Tongue (tissue), 2 donors: ENCODE results near the gene RUNX1. TPM values are rescaled to one million over a fixed set of nuclear protein-coding genes. Genes with fewer than 3 reads are reported as not detected.

Source experiments
- DNase-seq: peaks from one replicate; pipeline ENCODE4 v3.0.0-alpha.2; 2015
- total RNA-seq: library from RNA; depleted of rRNA; stranded (reverse); fragments of >200 nt; gene quantifications from one replicate; pipeline ENCODE4 v1.2.3, GENCODE V29; 2014

The RUNX1 gene
- total RNA-seq, result 12.6 TPM

DNA sequence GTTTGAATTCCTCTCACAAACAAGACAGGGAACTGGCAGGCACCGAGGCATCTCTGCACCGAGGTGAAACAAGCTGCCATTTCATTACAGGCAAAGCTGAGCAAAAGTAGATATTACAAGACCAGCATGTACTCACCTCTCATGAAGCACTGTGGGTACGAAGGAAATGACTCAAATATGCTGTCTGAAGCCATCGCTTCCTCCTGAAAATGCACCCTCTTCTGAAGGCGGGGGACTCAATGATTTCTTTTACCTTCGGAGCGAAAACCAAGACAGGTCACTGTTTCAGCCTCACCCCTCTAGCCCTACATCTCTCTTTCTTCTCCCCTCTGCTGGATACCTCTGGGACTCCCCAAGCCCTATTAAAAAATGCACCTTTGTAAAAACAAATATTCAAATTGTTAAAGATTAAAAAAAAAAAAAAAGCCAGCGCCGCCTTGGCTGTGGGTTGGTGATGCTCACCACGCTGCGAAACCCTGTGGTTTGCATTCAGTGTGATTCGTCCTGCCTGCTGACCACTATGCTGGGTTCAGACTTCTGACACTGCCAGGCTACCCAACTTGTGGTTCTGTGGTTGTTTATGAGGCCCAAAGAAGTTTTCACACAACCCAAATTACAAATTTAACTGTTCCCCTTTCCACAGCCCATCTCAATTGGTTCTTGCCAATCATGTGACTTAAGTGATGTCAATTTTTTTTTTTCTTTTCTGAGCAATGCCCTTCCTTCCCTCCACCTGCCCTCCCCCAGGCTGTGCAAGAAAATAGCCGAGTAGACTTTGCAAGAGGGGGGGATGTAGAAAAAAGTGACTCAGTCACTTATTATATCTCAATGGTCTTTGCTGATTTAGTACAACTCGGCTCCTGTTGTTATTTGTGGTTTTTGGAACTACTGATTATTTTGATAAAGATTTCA lies at the start of gene RUNX1:
Gene RUNX1 (minus strand): TSS at position 597 of the 912 bp plus-strand sequence.
- no peak for DNase-seq

DNA sequence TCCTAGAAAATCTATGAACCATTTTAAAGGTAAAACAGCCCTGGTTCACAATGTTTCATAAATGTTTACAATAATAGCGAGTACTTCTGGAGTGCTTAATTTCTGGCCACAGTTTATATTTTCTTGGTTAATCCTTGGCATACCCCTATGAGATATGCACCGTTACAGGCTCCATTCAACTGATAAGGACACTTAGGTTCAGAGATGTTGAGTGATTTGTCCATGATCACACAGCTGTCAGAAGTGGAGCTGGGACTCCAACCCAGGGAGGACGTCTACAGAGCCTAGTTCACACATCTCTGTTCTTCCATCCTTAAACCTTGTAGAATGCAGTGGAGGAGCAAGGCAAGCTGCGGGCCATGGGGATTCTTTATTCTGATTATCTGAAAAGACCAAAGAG lies 48.4 kb upstream of the RUNX1 start:
- no peak for DNase-seq

DNA sequence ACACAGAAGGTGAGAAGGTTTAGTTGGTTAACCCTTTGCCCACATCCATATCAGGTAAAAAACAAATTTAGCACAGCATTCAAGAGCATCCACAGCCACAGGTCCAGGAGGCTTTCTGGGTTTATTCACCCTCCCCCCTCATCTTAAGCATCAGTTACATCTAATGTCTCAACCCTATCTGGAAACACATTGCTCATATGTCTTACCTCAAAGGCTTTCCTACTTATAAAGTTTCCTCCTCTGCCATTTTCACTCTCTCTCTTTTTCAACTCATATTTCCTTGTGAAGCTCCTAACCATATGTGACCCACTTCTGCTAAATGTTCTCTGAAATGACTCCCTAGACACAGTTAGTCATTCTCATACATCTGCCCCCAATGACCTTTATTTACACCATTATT lies 47.9 kb upstream of the RUNX1 start:
- no peak for DNase-seq

DNA sequence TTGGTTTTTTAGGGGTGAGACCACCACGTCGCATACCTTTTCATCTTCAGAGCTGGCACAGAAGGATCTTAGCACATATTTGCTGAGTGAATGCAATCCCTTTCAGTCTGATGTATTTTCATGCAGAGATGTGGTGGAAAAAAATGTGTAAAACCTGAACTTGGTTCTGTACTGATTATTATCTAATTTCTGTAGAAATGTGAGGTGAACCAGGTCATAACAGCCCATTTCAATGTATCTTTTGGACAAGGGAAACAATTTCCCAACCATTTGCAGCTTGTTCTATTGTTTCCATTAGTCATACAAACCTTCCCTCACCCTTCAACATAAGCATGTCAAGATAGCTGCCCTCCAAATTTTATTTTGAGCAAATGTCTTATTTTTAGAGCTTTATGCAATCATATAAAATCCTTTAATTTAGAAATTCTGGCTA lies 46.8 kb upstream of the RUNX1 start:
- DNase-seq, result no peak

DNA sequence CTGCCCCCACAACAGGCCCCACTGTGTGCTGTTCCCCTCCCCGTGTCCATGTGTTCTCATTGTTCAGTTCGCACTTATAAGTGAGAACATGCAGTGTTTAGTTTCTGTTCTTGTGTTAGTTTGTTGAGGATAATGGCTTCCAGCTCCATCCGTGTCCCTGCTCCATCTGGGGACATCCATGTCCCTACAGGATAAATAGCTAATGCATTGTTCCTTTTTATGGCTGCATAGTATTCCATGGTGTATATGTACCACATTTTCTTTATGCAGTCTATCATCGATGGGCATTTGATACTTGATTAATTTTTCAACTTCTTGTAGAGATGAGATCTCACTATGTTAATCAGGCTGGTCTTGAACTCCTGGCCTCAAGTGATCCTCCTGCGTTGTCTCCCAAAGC lies 44.4 kb upstream of the RUNX1 start:
- no peak for DNase-seq

DNA sequence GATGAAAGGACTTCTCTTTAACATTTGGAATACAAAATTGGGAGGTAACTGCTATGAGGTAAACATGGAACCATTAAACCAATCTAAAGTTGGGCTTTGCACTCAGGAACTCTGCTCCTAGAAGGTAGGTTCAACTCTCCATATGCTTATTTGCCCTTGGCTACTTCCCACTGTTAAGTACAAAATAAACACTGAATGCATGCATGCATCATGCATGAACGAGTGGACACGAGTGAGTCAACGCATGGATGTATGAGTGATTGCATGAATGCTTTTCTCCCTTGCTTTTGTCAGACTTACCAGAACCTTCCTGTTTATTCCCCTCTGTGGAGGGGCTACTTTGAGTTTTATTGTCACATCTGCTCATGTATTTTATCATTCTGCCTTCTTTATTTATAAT lies 42.4 kb upstream of the RUNX1 start:
- DNase-seq, result no peak

DNA sequence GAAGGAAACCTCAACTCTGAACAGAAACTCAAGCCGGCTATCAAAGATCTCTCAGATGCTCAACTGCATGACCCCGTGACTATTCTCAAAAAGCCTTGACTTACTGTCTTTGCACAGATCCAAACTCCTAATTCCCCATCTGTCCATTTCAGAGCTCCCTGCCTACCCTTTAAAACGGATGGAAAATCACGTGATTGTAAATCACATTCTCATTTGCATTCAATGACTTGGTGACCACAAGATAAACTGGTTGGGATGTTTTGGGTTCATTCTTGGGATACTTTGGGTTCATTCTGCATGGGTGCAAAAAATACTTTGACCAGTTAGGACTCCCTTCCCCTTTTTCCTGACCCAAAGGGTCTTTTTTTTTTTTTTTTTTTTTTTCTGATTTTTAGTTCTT lies 41.3 kb upstream of the RUNX1 start:
- DNase-seq, result no peak

DNA sequence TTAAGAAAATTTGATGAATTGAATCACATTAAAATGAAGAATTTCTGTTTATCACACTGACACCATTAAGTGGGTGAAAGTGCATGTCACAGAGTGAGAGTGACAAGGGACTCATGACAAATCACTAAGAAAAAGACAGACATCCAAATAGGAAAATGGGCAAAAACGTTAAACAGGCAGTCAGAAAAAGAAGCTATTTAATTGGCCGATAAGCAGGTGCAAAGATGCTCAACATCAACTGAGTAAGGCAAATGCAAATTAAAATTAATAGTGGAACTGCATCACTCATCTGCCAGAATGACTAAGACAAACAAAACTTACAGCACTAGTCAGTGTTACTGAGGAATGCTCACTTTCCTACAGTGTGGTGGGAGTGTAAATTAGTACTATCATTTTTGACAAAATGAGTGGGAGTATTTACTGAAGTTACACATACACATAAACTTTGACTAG lies 39.2 kb upstream of the RUNX1 start:
- DNase-seq, result no peak

DNA sequence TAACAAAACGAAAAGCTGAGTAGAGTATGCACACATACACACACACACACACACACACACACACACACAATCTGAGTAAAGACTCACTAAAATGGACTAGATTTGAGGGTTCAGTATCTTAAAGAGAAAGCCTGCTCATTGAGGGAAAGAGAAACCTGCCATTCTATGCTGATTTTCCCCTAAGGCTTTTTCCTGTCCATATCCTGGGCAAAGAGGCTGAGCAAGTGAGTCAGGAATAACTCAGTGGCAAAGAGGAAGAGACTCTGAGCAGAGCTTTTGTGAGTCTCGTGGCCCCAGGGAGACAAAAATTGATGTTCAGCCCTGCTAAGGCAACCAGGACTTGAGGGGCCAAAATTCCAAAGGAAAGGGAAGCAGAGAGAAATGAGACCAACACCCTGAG lies 37.3 kb upstream of the RUNX1 start:
- no peak for DNase-seq

DNA sequence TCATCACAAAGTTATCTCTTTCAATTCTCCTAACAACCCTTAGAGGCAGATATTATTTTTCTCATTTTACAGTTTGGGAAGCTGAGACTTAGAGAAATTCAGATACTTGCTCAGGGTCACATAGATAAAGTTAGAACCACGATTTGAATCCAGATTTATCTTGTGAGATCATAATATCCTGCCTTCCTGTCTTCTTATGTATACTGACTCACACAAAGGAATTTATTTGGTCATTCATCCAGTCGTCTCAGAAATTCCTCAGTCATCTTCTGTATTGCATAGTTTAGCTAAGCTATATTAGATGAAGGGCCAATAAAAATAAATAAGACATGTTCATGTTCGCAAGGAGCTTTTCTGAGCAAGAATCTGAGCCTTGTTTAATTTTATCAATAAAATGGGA lies 35.8 kb upstream of the RUNX1 start:
- no peak for DNase-seq

DNA sequence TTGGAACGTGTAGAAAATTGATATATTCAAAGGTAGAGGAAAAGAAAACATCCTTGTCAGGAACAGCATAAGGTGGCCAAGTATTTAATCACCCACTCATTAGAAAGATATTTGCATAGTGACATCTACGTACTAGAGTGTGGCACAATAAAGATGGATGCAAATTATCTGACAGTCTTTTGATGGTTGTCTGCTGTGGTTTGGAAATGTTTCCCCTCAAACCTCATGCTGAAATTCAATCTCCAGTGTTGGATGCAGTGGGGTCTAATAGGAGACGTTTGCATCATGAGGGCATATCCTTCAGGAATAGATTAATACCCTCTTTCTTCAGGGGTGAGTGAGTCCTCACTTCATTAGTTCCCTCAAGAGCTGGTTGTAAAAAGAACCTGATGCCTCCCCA lies 34.1 kb upstream of the RUNX1 start:
- no peak for DNase-seq

DNA sequence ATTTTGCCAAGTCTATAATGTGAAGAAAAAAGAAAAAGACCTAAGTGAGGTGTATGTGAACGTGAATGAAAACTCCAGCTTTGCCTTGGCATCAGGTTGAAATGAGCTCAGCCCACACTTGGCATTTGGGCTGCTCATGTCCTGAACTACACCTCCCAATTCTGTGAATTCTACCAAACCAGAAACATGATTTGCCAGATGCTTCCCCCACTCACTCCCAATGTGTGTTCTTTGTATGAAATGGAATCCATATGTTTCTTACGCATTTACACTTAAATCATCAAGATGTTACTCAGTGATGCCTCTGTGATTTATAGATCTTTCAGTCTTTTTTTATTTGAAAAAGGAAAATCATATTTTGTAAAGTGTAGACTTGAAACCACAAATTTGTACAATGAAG lies 32.8 kb upstream of the RUNX1 start:
- DNase-seq, result peak; percentile 47

DNA sequence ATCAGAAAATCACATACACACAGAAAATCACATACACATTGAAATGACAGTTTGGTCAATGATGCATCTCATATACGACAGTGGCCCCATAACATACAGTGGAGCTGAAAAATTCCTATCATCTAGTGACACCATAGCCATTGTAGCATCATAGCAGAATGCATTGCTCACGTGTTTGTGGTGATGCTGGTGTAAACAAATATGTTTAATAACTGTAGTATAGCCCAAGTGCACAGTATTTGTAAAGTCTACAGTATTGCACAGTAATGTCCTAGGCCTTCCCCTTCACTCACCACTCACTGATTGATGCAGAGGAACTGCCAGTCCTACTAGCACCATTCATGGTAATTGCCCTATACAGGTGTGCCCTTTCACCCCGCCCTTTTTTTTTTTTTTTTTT lies 30.1 kb upstream of the RUNX1 start:
- no peak for DNase-seq

DNA sequence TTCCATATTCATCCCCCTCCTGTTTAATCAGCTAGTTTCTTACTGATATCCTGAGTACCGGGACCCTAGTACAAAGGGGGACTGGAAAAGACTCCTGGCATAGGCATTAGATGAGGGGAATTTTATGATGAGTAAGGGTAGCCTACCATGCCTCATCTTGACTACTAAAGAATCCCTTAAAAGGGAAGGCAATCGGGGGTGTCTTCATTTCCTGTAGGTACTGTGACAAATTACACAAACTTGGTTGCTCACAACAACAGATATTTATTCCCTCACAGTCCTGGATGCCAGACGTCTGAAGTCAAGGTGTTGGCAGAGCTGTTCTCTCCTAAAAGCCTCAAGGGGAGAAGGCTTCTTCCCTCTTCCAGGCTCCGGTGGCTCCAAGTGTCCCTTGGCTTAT lies 28.9 kb upstream of the RUNX1 start:
- DNase-seq, result no peak

DNA sequence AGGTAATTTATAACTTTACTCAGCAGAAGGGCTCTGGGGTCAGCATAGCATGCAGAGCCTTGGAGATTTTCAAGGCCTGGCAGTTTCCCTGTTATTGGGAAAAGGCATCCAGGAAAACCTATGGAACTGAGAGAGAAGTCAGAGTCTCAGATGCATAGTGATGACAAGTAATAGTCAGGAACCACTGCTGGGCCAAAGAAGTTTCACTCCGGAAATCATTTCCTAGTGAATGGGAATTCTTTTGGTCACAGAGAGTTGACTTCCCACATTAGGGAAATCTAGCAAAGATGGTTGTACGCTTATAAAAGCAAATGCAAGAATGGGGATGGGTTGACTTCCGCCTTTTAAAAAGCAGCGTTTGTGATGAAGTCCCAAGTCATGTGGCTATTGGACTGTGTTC lies 28.4 kb upstream of the RUNX1 start:
- no peak for DNase-seq

DNA sequence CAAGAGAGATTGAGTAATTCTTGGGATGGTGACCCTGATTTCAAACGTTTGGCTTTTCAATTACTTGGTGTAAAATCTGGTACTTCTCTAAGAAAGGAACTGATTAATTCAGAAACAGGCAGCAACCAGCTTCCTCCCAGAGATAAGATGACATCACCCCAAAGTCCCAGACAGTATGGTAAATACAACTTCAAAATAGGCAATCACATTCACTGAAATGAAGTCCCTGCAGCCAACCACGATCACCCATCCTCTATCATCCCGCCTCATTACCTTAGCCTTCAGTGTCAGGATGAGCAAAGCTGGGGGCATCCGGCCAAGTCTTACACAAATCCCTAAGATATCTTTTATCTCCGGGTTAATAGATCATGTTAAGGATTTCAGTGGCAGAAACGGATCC lies 26.4 kb upstream of the RUNX1 start:
- no peak for DNase-seq

DNA sequence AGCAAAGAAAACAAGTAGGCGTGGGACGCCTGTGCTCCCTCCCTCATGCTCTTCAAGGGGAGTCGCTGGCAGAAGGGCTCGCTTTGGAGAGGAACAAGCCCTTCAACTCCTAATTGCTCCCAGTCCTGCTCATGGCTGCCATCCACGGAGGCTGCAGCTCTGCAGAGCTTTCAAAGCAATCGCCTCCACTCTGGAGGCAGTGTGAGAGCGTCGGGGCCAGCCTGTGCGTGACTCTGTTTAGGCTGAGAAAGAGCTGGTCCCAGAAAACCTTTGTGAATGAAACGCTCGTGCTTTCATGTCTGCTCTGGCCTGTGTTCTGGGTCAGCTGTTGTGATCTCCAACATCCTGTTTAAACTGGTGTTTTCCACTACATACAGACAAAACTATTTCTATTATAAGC lies 23.9 kb upstream of the RUNX1 start:
- peak; percentile 87 for DNase-seq

DNA sequence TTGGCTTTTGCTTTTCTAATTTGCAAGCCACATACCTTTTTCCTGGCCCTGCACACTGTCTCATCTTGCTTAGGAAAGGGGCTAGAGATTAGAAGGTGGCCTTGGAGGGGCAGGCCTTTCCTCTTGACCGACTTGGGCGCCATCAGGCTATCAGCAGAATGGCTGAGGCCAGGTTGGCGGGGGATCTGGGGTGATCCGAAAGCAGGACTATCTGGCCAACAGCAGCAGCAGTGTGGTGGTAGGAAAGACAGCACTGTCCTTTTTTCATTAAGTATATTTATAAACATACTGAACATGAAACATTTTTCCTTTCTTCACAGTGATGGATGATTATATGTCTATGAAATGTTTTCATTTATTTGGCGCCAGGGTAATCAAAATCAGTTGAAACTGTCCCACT lies 23.5 kb upstream of the RUNX1 start:
- no peak for DNase-seq

DNA sequence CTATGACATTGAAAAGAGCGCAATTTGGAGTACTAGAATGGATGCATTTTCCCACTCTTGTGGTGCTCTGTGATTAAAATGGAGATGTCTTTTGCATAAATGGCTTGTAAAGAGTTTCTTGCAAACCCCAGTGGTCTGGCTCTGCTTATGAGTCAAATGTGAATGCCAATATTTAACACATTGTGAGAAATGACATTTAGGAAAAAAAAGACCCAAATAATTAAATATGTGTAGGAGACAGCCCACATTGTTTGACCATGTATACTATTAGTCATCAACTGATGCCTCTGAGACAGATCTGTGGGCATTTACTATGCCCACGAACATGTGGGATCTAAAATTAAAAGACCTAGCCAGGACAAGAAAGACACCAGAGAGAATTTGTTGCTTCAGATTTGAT lies 22.2 kb upstream of the RUNX1 start:
- DNase-seq, result no peak

DNA sequence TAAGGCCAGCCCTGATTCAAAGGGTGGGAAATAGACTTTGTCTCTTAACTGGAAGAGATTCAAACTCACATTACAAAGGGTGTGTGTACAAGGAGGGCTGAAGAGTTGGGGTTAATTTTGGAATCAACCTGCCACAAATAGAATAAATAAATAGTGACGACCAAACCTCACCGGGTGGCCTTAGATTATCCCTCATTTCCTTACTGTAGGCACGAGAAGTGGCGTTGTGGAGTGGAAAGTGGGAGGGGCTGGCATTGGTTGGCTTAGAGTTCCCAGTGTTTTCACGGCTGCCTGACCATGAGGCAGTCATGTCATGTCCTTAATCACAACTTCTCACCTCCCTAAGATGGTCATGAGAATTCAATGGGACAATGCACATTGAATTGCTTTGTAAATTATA lies 21.3 kb upstream of the RUNX1 start:
- no peak for DNase-seq

DNA sequence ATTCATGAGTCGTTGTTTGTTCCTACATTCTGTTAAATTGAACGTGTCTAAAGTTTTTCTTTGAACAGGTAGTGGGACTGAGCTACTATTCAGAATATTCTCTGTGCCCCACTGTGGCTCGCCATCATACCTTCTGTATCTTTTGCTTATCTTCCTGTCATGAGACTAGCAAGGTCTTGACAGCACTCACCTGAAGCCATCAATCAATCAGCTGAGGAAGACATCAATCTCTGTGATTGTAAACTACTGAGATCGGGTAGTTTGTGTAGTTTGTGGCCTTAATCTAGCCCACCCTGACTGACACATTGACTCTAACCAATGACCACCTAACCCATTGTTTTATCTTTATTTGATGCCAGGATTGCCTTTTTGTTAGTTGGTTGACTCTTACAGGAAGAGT lies 17.7 kb upstream of the RUNX1 start:
- DNase-seq, result no peak

DNA sequence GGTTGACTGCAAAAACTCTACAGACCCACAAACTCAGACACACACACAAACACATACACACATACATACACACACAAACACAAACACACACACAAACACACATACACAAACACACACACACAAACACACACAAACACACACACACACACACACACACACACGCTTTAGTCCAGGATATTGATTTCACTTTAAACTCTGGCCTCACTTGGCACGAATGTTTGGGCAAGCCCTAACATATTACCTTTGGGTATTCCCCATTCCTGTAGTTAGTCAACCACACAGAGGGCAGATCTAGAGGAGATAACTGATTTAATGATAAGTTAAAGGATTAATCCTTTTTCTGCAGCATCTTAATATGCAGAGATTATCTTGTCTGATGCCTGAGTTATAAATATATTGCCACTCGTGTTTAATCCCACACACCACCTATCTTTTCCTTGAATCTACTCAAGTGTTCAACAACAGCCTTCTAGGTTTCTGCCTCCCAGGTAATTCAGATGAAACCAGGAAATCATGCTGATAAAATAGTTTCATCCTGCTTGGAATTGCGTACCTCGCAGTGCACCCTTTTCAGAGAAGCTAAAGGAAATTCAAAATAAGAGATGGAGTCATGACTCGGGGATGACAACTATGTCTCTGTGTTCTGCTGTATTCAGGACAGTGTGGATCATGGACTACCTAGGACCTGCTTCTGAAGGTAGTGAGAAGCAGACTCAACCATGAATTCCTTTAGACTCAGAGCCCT lies 14.5 kb upstream of the RUNX1 start:
- no peak for DNase-seq

DNA sequence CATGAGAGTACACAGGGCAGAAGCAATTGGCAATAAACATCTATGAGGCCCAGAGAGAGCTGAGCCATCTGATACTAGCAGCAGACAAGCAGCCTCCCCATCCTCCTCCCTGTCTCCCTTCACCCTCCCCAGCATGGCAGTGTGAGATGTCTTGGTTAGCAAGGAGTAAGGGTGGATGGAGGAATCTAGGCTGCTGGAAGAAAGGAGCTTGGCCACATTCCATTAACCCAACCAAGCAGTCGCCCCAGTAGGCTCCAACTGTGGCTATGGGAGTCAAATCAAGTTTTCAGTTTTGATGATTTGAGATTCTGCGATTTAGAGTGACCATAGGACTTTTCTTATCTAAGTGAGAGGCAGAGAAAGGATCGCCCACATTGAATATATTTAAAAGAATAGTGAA lies 12.9 kb upstream of the RUNX1 start:
- no peak for DNase-seq

DNA sequence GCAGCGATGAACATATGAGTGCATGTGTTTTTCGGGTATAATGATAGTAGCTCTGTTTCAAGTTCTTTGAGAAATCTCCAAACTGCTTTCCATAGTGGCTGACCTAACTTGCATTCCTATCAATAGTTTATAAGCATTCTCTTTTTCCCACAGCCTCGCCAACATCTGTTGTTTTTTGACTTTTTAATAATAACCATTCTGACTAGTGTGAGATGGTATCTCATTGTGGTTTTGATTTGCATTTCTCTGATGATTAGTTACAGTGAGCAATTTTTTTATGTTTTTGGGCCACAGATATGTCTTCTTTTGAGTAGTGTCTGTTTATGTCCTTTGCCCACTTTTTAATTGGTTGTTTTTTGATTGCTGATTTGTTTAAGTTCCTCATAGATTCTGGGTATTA lies 10.6 kb upstream of the RUNX1 start:
- DNase-seq, result no peak
